DOHH2 (cell line): ENCODE results near the gene SLC30A1.

ENCODE experiments used
- H3F3A ChIP-seq: fragments of 200-600 bp; sonication (generic), shearing (Covaris generic); 2 replicates; pipeline ENCODE4 v1.6.0; 2016; ENCODE audit warnings: antibody characterized with exemption, mild to moderate bottlenecking; ENCODE audit not compliant: control insufficient read depth, insufficient read depth
- H3K27ac ChIP-seq: fragments of 200-600 bp; sonication (generic); 2 replicates; pipeline ENCODE4 v1.5.1; 2014; ENCODE audit warnings: low read depth, mild to moderate bottlenecking, low read length, moderate library complexity
- H3K27me3 ChIP-seq: fragments of 200-600 bp; sonication (generic); 2 replicates; pipeline ENCODE4 v1.6.1; 2014; ENCODE audit warnings: mild to moderate bottlenecking, low read length, mixed read lengths; ENCODE audit not compliant: control insufficient read depth
- H3K36me3 ChIP-seq: fragments of 200-600 bp; sonication (generic); 2 replicates; pipeline ENCODE4 v1.6.1; 2014; ENCODE audit warnings: mild to moderate bottlenecking, low read length, moderate library complexity, mixed read lengths; ENCODE audit not compliant: control insufficient read depth
- H3K4me1 ChIP-seq: fragments of 200-600 bp; sonication (generic); 2 replicates; pipeline ENCODE4 v1.6.1; 2014; ENCODE audit warnings: mild to moderate bottlenecking, low read length, mixed read lengths; ENCODE audit not compliant: control insufficient read depth
- H3K4me2 ChIP-seq: fragments of 200-600 bp; sonication (generic); 2 replicates; pipeline ENCODE4 v1.6.0; 2014; ENCODE audit warnings: mild to moderate bottlenecking, low read length, moderate library complexity
- H3K4me3 ChIP-seq: fragments of 200-600 bp; sonication (generic); 2 replicates; pipeline ENCODE4 v1.5.1; 2014; ENCODE audit warnings: mild to moderate bottlenecking, low read length, mixed read lengths
- H3K79me2 ChIP-seq: fragments of 200-600 bp; sonication (generic); 2 replicates; pipeline ENCODE4 v1.6.1; 2014; ENCODE audit warnings: mild to moderate bottlenecking, low read length, mixed read lengths; ENCODE audit not compliant: control insufficient read depth
- H3K9me2 ChIP-seq: fragments of 200-600 bp; sonication (generic); replicated peaks from 2 replicates; pipeline ENCODE4 v1.6.1; 2014; ENCODE audit warnings: mild to moderate bottlenecking, low read length, mixed read lengths; ENCODE audit not compliant: control insufficient read depth
- H3K9me3 ChIP-seq: fragments of 200-600 bp; sonication (generic); 2 replicates; pipeline ENCODE4 v1.6.1; 2014; ENCODE audit warnings: antibody characterized with exemption, low read length, mixed read lengths; ENCODE audit not compliant: control insufficient read depth, insufficient read depth
- H4K20me1 ChIP-seq: fragments of 200-600 bp; sonication (generic); 2 replicates; pipeline ENCODE4 v1.6.0; 2014; ENCODE audit warnings: low read depth, mild to moderate bottlenecking, antibody characterized with exemption, low read length, moderate library complexity; ENCODE audit not compliant: control insufficient read depth, insufficient read depth
- CTCF ChIP-seq: fragments of 200-600 bp; sonication (generic); IDR thresholded peaks from one replicate; pipeline ENCODE4 v1.5.1; 2014; ENCODE audit warnings: antibody characterized with exemption, mild to moderate bottlenecking, low read depth, low read length; ENCODE audit not compliant: poor library complexity, severe bottlenecking
- EZH2phosphoT487 ChIP-seq: fragments of 200-600 bp; sonication (generic); IDR thresholded peaks from 2 replicates; pipeline ENCODE4 v1.6.1; 2017; ENCODE audit warnings: borderline replicate concordance, mild to moderate bottlenecking, antibody characterized with exemption, low read length, moderate library complexity, mixed read lengths

Gene SLC30A1

GRCh38 chr1:211534545-211535291 lies 44.2 kb downstream of the SLC30A1 start:
- no peak overlapping the region for H3K4me2 ChIP-seq
- H3K4me1 ChIP-seq = no peaks in the 10 kb centered on the region
- H3K27me3 ChIP-seq = no peaks in the 10 kb centered on the region
- H3K27ac ChIP-seq = no peak overlapping the region
- H3K4me3 ChIP-seq = no peak overlapping the region
- no peaks in the 10 kb centered on the region for H3K9me3 ChIP-seq
- no peaks in the 10 kb centered on the region for H3K79me2 ChIP-seq
- TF ChIP-seq CTCF = no peak
- no peak for TF ChIP-seq EZH2phosphoT487
- H3F3A ChIP-seq = no peaks in the 10 kb centered on the region
- H3K9me2 ChIP-seq = no peaks in the 10 kb centered on the region
- H4K20me1 ChIP-seq = no peaks in the 10 kb centered on the region
- no peaks in the 10 kb centered on the region for H3K36me3 ChIP-seq

- H3F3A ChIP-seq = no peaks in the 10 kb centered on the region
- H3K79me2 ChIP-seq = no peaks in the 10 kb centered on the region
- H3K9me3 ChIP-seq = no peaks in the 10 kb centered on the region
- H4K20me1 ChIP-seq = no peaks in the 10 kb centered on the region
- no peak overlapping the region for H3K4me3 ChIP-seq
- H3K4me2 ChIP-seq = no peak overlapping the region
- 0 out of 2 replicates have a peak, but pooled peaks cover 3% of the 10 kb centered on the region for H3K27me3 ChIP-seq
- no peaks in the 10 kb centered on the region for H3K36me3 ChIP-seq
- H3K9me2 ChIP-seq = no peaks in the 10 kb centered on the region
- no peaks in the 10 kb centered on the region for H3K4me1 ChIP-seq
- TF ChIP-seq EZH2phosphoT487 (no peak), CTCF (no peak)
- no peak overlapping the region for H3K27ac ChIP-seq
Measured at GRCh38 chr1:211532088-211532444, 46.9 kb downstream of the SLC30A1 start.

GRCh38 chr1:211531194-211532087 lies 47.5 kb downstream of the SLC30A1 start:
- Histone ChIP-seq H3K9me3 (no peaks in the 10 kb centered on the region), H3K27ac (no peak overlapping the region), H3K27me3 (0 out of 2 replicates have a peak, but pooled peaks cover 3% of the 10 kb centered on the region), H3K36me3 (no peaks in the 10 kb centered on the region), H3K4me2 (no peak overlapping the region), H3K4me1 (no peaks in the 10 kb centered on the region), H3K79me2 (no peaks in the 10 kb centered on the region), H3F3A (no peaks in the 10 kb centered on the region), H3K4me3 (no peak overlapping the region), H3K9me2 (no peaks in the 10 kb centered on the region), H4K20me1 (no peaks in the 10 kb centered on the region)
- TF ChIP-seq CTCF (no peak), EZH2phosphoT487 (no peak)
